H1 (cell line): ENCODE results near the gene KDM2A. TPM values are rescaled to one million over a fixed set of nuclear protein-coding genes. Genes with fewer than 3 reads are reported as not detected.

Source experiments
- CTCF ChIA-PET: fragments of 300-600 bp; sonication (Branson Sonifier 250); formaldehyde crosslinking; loops from one replicate; lab custom pipeline; 2021; ENCODE audit not compliant: partially characterized antibody; lab: Charles Lee
- POLR2A ChIA-PET: fragments of 300-600 bp; sonication (Branson Sonifier 250); formaldehyde crosslinking; loops from one replicate; lab custom pipeline; 2021; ENCODE audit warnings: inconsistent platforms; ENCODE audit not compliant: partially characterized antibody; lab: Charles Lee
- DNase-seq, 2 experiments: peaks; one replicate each; pipeline versions ENCODE4 v3.0.0 to v3.0.0-alpha.2; 2010 to 2022; ENCODE audit warnings: low spot score in 2 of 2, low read depth in 1 of 2, mixed read lengths in 1 of 2
- FAIRE-seq: peaks from 2 replicates; lab custom pipeline; 2011; peaks lifted over from hg19 to GRCh38; lab: Jason Lieb, UNC
- H2AFZ ChIP-seq: 2 replicates; pipeline ENCODE4 v1.8.1; 2012; ENCODE audit warnings: low read length, inconsistent platforms
- H2AK5ac ChIP-seq: 2 replicates; pipeline ENCODE4 v1.6.1; 2013; ENCODE audit warnings: low read depth, low read length
- H2BK120ac ChIP-seq: replicated peaks from 2 replicates; pipeline ENCODE3; 2013; ENCODE audit warnings: low read depth, low read length, inconsistent platforms
- H2BK12ac ChIP-seq: 2 replicates; pipeline ENCODE4 v1.6.1; 2013; ENCODE audit warnings: low read depth, low read length
- H2BK15ac ChIP-seq: 2 replicates; pipeline ENCODE4 v1.6.1; 2013; ENCODE audit warnings: low read length
- H2BK20ac ChIP-seq: 2 replicates; pipeline ENCODE4 v1.6.1; 2013; ENCODE audit warnings: low read length
- H2BK5ac ChIP-seq: 2 replicates; pipeline ENCODE4 v1.6.1; 2013; ENCODE audit warnings: low read depth, low read length
- H3K14ac ChIP-seq: 2 replicates; pipeline ENCODE4 v1.6.1; 2013; ENCODE audit warnings: inconsistent platforms; ENCODE audit not compliant: insufficient read length
- H3K18ac ChIP-seq: 2 replicates; pipeline ENCODE4 v1.6.1; 2013; ENCODE audit warnings: low read length; ENCODE audit errors: extremely low read depth
- H3K23ac ChIP-seq: 2 replicates; pipeline ENCODE4 v1.6.1; 2013; ENCODE audit warnings: inconsistent platforms; ENCODE audit not compliant: insufficient read length
- H3K23me2 ChIP-seq: 2 replicates; pipeline ENCODE4 v1.6.1; 2013; ENCODE audit warnings: low read depth, low read length
- H3K27ac ChIP-seq: 2 replicates; pipeline ENCODE4 v1.6.1; 2011; ENCODE audit warnings: low read depth, low read length, inconsistent platforms
- H3K27me3 ChIP-seq, 4 experiments: replicated peaks in 1 of 4; 1 replicate in 1 of 4; 2 replicates in 3 of 4; pipeline versions ENCODE4 v1.6.1 to v1.8.1; 2011 to 2013; ENCODE audit warnings: low read length in 3 of 4, mild to moderate bottlenecking in 3 of 4, inconsistent platforms in 2 of 4, mixed read lengths in 2 of 4, moderate library complexity in 1 of 4; ENCODE audit not compliant: control insufficient read depth in 3 of 4, insufficient read depth in 3 of 4; ENCODE audit errors: extremely low read depth in 1 of 4
- H3K36me3 ChIP-seq, 4 experiments: 2 replicates each; pipeline versions ENCODE4 v1.6.1 to v1.8.1; 2011 to 2013; ENCODE audit warnings: mild to moderate bottlenecking in 4 of 4, low read length in 3 of 4, moderate library complexity in 2 of 4, control low read depth in 1 of 4, inconsistent platforms in 1 of 4; ENCODE audit not compliant: insufficient read depth in 4 of 4, control insufficient read depth in 2 of 4
- H3K4ac ChIP-seq: replicated peaks from 2 replicates; pipeline ENCODE3; 2013; ENCODE audit warnings: low read length, low read depth, mixed read lengths, inconsistent platforms; ENCODE audit not compliant: insufficient read length
- H3K4me1 ChIP-seq, 4 experiments: replicated peaks in 1 of 4; 1 replicate in 1 of 4; 2 replicates in 3 of 4; pipeline versions ENCODE4 v1.6.1 to v1.8.1; 2011 to 2013; ENCODE audit warnings: low read length in 3 of 4, inconsistent platforms in 2 of 4, mixed read lengths in 1 of 4; ENCODE audit not compliant: insufficient read depth in 4 of 4, control insufficient read depth in 3 of 4
- H3K4me2 ChIP-seq, 2 experiments: 2 replicates each; pipeline versions ENCODE4 v1.6.1 to v1.8.1; 2011 to 2013; ENCODE audit warnings: low read depth in 2 of 2, low read length in 2 of 2, control low read depth in 1 of 2, inconsistent platforms in 1 of 2, mild to moderate bottlenecking in 1 of 2; ENCODE audit not compliant: insufficient read depth in 1 of 2
- H3K4me3 ChIP-seq, 4 experiments: fragments of 200-600, 300-600 bp in 1 of 4; sonication (generic), shearing (Covaris generic), sonication (Bioruptor Twin) in 1 of 4; 2 replicates each; pipeline versions ENCODE4 v1.5.1 to v1.8.1; 2011 to 2016; ENCODE audit warnings: low read length in 4 of 4, low read depth in 3 of 4, control low read depth in 2 of 4, inconsistent platforms in 2 of 4, mild to moderate bottlenecking in 2 of 4, mixed read lengths in 1 of 4, moderate library complexity in 1 of 4; ENCODE audit not compliant: insufficient read depth in 2 of 4; ENCODE audit errors: extremely low read depth in 1 of 4
- H3K56ac ChIP-seq: replicated peaks from 2 replicates; pipeline ENCODE3; 2013; ENCODE audit warnings: low read depth, mild to moderate bottlenecking, mixed read lengths, low read length, inconsistent platforms; ENCODE audit not compliant: insufficient read length
- H3K79me1 ChIP-seq: 2 replicates; pipeline ENCODE4 v1.6.1; 2013; ENCODE audit warnings: low read depth, low read length, control low read depth
- H3K79me2 ChIP-seq, 2 experiments: 2 replicates each; pipeline versions ENCODE4 v1.6.1 to v1.8.1; 2012 to 2013; ENCODE audit warnings: low read length in 2 of 2, mild to moderate bottlenecking in 2 of 2, inconsistent platforms in 1 of 2; ENCODE audit not compliant: insufficient read depth in 2 of 2, control insufficient read depth in 1 of 2
- H3K9ac ChIP-seq, 4 experiments: replicated peaks in 1 of 4; 1 replicate in 1 of 4; 2 replicates in 3 of 4; pipeline versions ENCODE4 v1.6.1 to v1.8.1; 2011 to 2013; ENCODE audit warnings: low read depth in 3 of 4, low read length in 3 of 4, control low read depth in 2 of 4, mild to moderate bottlenecking in 2 of 4, moderate library complexity in 2 of 4, inconsistent platforms in 1 of 4; ENCODE audit errors: extremely low read depth in 1 of 4
- H3K9me3 ChIP-seq, 2 experiments: 2 replicates each; pipeline versions ENCODE4 v1.6.1 to v1.8.1; 2012 to 2013; ENCODE audit warnings: mild to moderate bottlenecking in 2 of 2, moderate library complexity in 2 of 2, control low read depth in 1 of 2, inconsistent platforms in 1 of 2, low read depth in 1 of 2, low read length in 1 of 2, mixed read lengths in 1 of 2; ENCODE audit not compliant: insufficient read depth in 2 of 2
- H4K20me1 ChIP-seq, 2 experiments: replicated peaks in 1 of 2; 2 replicates each; pipeline versions ENCODE3 to v1.8.1; 2011 to 2013; ENCODE audit warnings: inconsistent platforms in 2 of 2, low read length in 2 of 2, mild to moderate bottlenecking in 1 of 2; ENCODE audit not compliant: insufficient read depth in 2 of 2, control insufficient read depth in 1 of 2
- H4K5ac ChIP-seq: 2 replicates; pipeline ENCODE4 v1.6.1; 2013; ENCODE audit warnings: low read length, low read depth, mixed read lengths, inconsistent platforms; ENCODE audit not compliant: insufficient read length
- H4K8ac ChIP-seq: 2 replicates; pipeline ENCODE4 v1.8.0; 2013; ENCODE audit warnings: mild to moderate bottlenecking, moderate library complexity, low read length, inconsistent platforms; ENCODE audit not compliant: insufficient read depth; ENCODE audit errors: extremely low read depth
- H4K91ac ChIP-seq: replicated peaks from 2 replicates; pipeline ENCODE3; 2013; ENCODE audit warnings: low read length, mixed read lengths, inconsistent platforms; ENCODE audit not compliant: insufficient read length
- CREB1 ChIP-seq: IDR thresholded peaks from 2 replicates; pipeline ENCODE4 v1.6.1; 2012; ENCODE audit warnings: inconsistent platforms
- EGR1 ChIP-seq: IDR thresholded peaks from 2 replicates; pipeline ENCODE4 v1.6.1; 2011; ENCODE audit warnings: low read depth, low read length, borderline replicate concordance
- EP300 ChIP-seq, 2 experiments: IDR thresholded peaks; 1 replicate in 1 of 2; 2 replicates in 1 of 2; pipeline ENCODE4 v1.6.1; 2011 to 2012; ENCODE audit warnings: low read depth in 2 of 2, low read length in 2 of 2, mild to moderate bottlenecking in 2 of 2, borderline replicate concordance in 1 of 2, inconsistent platforms in 1 of 2, moderate library complexity in 1 of 2
- EZH2 ChIP-seq: fragments of 200-600 bp; sonication (generic); IDR thresholded peaks from 2 replicates; pipeline ENCODE4 v1.7.1; 2012; ENCODE audit warnings: low read depth, mild to moderate bottlenecking, moderate library complexity, low read length, inconsistent platforms; ENCODE audit not compliant: severe bottlenecking
- FOSL1 ChIP-seq: IDR thresholded peaks from 2 replicates; pipeline ENCODE4 v1.6.1; 2011; ENCODE audit warnings: mild to moderate bottlenecking, low read depth, low read length, moderate library complexity; ENCODE audit not compliant: insufficient read depth
- GTF2F1 ChIP-seq: IDR thresholded peaks from 2 replicates; pipeline ENCODE4 v1.6.1; 2012; ENCODE audit warnings: low read depth, low read length, improper control_type of control experiment, borderline replicate concordance
- JUND ChIP-seq: IDR thresholded peaks from 2 replicates; pipeline ENCODE4 v1.6.1; 2011; ENCODE audit warnings: mild to moderate bottlenecking, improper control_type of control experiment, low read length
- RFX5 ChIP-seq: IDR thresholded peaks from 2 replicates; pipeline ENCODE4 v1.6.1; 2011; ENCODE audit warnings: low read depth, low read length, improper control_type of control experiment, borderline replicate concordance
- RNF2 ChIP-seq: fragments of 200-900, 300-1000 bp; sonication (generic); IDR thresholded peaks from 2 replicates; pipeline ENCODE4 v1.7.1; 2016; ENCODE audit warnings: borderline replicate concordance, low read depth, mild to moderate bottlenecking, antibody characterized with exemption, low read length; ENCODE audit not compliant: poor library complexity, severe bottlenecking; ENCODE audit errors: missing control alignments
- SIX5 ChIP-seq: IDR thresholded peaks from 2 replicates; pipeline ENCODE4 v1.6.1; 2011; ENCODE audit warnings: mild to moderate bottlenecking, low read depth, low read length
- SP4 ChIP-seq: IDR thresholded peaks from 2 replicates; pipeline ENCODE4 v1.6.1; 2012; ENCODE audit warnings: low read length, inconsistent platforms
- TBP ChIP-seq: IDR thresholded peaks from 2 replicates; pipeline ENCODE4 v1.6.1; 2011; ENCODE audit warnings: low read depth, low read length, improper control_type of control experiment
- WGBS, 2 experiments: shearing (Covaris generic) in 1 of 2; methylation state at CpG; one replicate each; pipeline versions ENCODE4 v1.1.6 to v1.1.7; 2013 to 2015; ENCODE audit warnings: low lambda C conversion rate in 2 of 2, mixed read lengths in 2 of 2, inconsistent platforms in 1 of 2, low coverage in 1 of 2, missing lambda C conversion rate in 1 of 2; ENCODE audit not compliant: insufficient replicate concordance in 2 of 2, insufficient coverage in 1 of 2, insufficient read length in 1 of 2; ENCODE audit errors: extremely low coverage in 1 of 2, missing lambda C conversion rate in 1 of 2; 5-methylcytosine and 5-hydroxymethylcytosine counted together
- polyA plus RNA-seq, 7 experiments: library from polyadenylated mRNA; depleted of rRNA in 3 of 7; stranded (reverse) in 5 of 7; unstranded in 2 of 7; fragments of >200 nt in 5 of 7; fragments of 200-250 nt in 2 of 7; gene quantifications; 1 replicate in 5 of 7; 2 replicates in 1 of 7; 4 replicates in 1 of 7; pipeline versions ENCODE4 v1.2.1 to v1.2.3, GENCODE V29; 2011 to 2013; ENCODE audit warnings: missing spikeins in 2 of 7, mixed read lengths in 2 of 7
- total RNA-seq: library from RNA; stranded (reverse); fragmentation: NEBNext Ultra II Directional; extraction: Animal tissue kit (Norgen Biotek cat#: 25700); gene quantifications from 2 replicates; pipeline ENCODE4 v1.2.1, GENCODE V29; 2021
- TF ChIP-seq, protein P1 (sequence below): IDR thresholded peaks from 2 replicates; pipeline ENCODE4 v1.6.1; 2012; ENCODE audit warnings: inconsistent platforms

KDM2A gene
- total and polyA plus RNA-seq, 2 of the 8 experiments (the other 6 are each of a cell fraction or from before 2014, with no cell fraction given), result 55.4 to 66.2 TPM

GRCh38 chr11:67116758-67117105 is 2.3 kb upstream of the KDM2A start:
- no peaks in the 10 kb centered on the region for H3K27me3 ChIP-seq
- no peak overlapping the region for H2BK5ac ChIP-seq
- H3K18ac ChIP-seq, result no peak overlapping the region
- FAIRE-seq, result no peak
- H3K56ac ChIP-seq, result no peak overlapping the region
- H3K4me1 ChIP-seq, result peaks cover 0 to 12% (median 4%) of the 10 kb centered on the region in 4 experiments; a peak in 4 of 7 replicates
- peaks cover 14 to 22% of the 10 kb centered on the region in 2 experiments for H3K79me2 ChIP-seq
- H3K4me3 ChIP-seq, result peak overlapping the region in 1 of 4 experiments; percentile 62; a peak in 1 of 8 replicates
- no peak overlapping the region for H2BK120ac ChIP-seq
- no peak overlapping the region for H4K5ac ChIP-seq
- H3K23me2 ChIP-seq, result peaks cover 10% of the 10 kb centered on the region; the same call in 1 of the 2 replicates
- H2AK5ac ChIP-seq, result no peak overlapping the region
- no peak overlapping the region; a peak in 1 of 4 replicates for H3K4me2 ChIP-seq
- no peak for DNase-seq
- no peaks in the 10 kb centered on the region for H3K9me3 ChIP-seq
- WGBS, 2 experiments, result 87% methylated on average over 3 of the region's 3 CpGs; no CpG with 5 or more reads in 1 of the 2 experiments
- ChIA-PET CTCF (interaction anchor here (0.5 to 3.2 kb wide), 6 partner anchors 11 to 88 kb away, joined by 3 to 17 read pairs (median 4); no protein-coding TSS in a partner anchor), POLR2A (interaction anchor here (0.8 to 1.9 kb wide), 6 partner anchors 41 to 172 kb away, joined by 3 to 7 read pairs (median 4); partner anchors contain the start of gene ANKRD13D)
- peaks cover 0 to 7% (median 0%) of the 10 kb centered on the region in 4 experiments; a peak in 1 of 8 replicates for H3K36me3 ChIP-seq
- no peak overlapping the region for H2BK15ac ChIP-seq
- H3K79me1 ChIP-seq, result no peaks in the 10 kb centered on the region; the same call in 1 of the 2 replicates
- no peak overlapping the region for H2AFZ ChIP-seq
- H3K9ac ChIP-seq, result no peak overlapping the region
- H3K23ac ChIP-seq, result no peak overlapping the region
- no peak overlapping the region for H3K27ac ChIP-seq
- no peak overlapping the region for H3K14ac ChIP-seq
- H4K91ac ChIP-seq, result no peak overlapping the region
- no peak overlapping the region for H3K4ac ChIP-seq
- H2BK20ac ChIP-seq, result no peak overlapping the region
- H4K8ac ChIP-seq, result no peak overlapping the region
- H2BK12ac ChIP-seq, result no peak overlapping the region
- H4K20me1 ChIP-seq, result peaks cover 2 to 3% of the 10 kb centered on the region in 2 experiments
- no peak for TF ChIP-seq RFX5
- no peak for TF ChIP-seq EP300 (IDR thresholded peaks at IDR 0.05; ENCODE audit: borderline replicate concordance in 1 of 2, low read depth in 2 of 2, low read length in 2 of 2)
- TF ChIP-seq CREB1, result no peak
- TF ChIP-seq JUND, result no peak
- TF ChIP-seq TBP, result no peak
- TF ChIP-seq, protein P1, sequence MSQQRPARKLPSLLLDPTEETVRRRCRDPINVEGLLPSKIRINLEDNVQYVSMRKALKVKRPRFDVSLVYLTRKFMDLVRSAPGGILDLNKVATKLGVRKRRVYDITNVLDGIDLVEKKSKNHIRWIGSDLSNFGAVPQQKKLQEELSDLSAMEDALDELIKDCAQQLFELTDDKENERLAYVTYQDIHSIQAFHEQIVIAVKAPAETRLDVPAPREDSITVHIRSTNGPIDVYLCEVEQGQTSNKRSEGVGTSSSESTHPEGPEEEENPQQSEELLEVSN, result no peak
- TF ChIP-seq EGR1, result no peak
- TF ChIP-seq GTF2F1, result no peak
- TF ChIP-seq RNF2, result no peak
- no peak for TF ChIP-seq FOSL1
- no peak for TF ChIP-seq SP4
- no peak for TF ChIP-seq SIX5
- TF ChIP-seq EZH2, result no peak
